GM19467 (cell line): Measurements from ENCODE around the gene JTB.

ENCODE experiments used
- ATAC-seq: cut with Tn5 transposase; IDR thresholded peaks from one replicate; pipeline ENCODE4 v1.9.1; 2021; ENCODE audit warnings: mild to moderate bottlenecking, moderate library complexity; ENCODE audit not compliant: unreplicated experiment

JTB gene

DNA sequence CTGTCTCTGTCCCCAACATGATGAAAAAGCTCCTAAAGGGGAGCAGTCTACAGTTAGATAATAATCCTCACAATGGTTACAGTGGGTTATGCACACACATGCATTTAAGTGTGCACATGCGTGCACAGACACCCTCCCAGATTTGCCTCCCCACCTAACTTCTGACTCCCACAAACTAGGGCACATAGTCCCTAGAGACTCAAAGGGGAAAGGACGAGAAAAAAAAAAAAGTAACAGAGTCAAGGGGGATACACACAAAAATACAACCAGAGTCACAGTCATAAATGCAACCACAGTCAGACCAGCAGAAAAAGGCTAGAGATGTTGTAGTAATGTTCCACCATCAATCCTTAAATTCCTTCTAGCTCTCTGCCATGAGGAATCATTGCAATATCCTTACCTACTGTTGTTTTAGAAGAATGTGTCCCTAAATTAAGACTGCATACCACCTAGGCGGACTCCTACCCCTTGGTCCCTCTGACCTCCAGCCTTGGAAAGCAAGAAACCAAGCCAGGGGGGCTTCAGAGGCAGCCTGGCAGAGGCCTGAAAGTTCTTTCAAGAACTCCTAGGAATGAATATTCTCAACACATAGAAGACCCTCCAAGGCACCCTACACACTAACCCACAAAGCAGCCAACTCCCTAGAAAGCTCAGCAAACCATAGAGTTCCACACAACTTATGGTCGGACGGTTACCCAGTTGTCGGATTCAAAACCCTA is 20.3 kb downstream of the JTB start:
- no peak for ATAC-seq

GRCh38 chr1:153954826-153955225 is 22.6 kb downstream of the JTB start:
- ATAC-seq: no peak

DNA sequence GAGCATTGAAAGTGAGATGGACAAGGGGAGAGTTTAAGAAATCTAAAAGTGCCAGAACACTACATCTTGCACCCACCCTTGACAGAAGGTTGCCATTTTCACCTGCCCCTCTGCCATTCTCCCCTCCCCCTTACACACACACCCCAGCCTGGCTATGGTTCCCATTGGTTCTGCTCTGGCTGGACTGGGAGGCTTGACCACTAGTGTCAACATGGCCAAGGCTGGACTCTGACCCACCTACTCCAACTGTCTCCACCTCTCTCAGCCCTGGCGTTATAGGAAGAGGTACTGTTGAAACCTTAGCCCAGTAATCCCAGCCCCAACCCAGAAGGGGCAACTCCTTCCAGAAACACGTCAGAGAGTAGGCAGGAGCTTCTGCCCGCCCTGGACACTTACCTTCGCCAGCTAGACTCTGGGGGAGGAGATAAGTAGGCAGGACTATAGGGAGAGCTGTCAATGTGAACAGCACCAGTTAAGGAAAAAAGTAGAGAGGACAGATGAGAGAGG is 23.6 kb downstream of the JTB start:
- ATAC-seq: no peak

DNA sequence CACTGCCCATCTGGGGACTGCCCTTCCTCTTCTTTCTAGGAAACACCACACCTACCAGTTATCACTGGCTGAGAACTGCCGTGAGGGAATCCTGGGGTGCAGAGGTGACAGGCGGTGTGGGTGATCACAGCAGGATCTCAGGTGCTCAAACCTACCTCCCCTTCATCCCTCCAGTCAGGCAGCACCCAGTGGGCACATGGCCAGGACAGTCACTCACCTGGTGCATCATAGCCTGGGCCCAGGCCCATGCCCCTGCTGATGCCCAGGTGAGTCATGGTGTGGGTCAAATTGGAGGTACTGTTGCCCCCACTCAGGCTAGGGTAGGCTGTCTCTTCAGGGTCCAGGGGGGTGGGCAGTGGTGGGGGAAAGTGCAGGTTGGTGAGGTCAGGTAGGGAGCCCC is 25.7 kb downstream of the JTB start:
- no peak for ATAC-seq

DNA sequence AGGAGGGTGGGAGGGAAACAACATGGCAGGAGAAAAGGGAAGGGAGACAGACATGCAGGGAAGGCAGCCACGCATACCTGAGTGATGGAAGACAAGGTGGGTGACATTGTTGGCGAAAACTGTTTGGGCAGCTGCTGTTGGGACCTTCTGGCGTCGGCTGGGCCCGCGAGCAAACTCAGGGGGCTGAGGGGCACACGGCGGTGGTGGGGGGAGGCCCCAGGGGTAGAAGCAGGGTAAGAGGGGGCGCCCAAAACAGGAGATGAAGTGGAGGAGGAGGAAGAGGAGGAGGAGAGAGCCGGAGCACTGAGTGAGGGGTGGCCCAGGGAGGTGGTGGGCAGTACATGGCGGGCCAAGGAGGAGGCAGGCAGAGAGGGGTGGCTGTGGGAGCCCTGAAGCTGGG is 26.3 kb downstream of the JTB start:
- no peak for ATAC-seq

DNA sequence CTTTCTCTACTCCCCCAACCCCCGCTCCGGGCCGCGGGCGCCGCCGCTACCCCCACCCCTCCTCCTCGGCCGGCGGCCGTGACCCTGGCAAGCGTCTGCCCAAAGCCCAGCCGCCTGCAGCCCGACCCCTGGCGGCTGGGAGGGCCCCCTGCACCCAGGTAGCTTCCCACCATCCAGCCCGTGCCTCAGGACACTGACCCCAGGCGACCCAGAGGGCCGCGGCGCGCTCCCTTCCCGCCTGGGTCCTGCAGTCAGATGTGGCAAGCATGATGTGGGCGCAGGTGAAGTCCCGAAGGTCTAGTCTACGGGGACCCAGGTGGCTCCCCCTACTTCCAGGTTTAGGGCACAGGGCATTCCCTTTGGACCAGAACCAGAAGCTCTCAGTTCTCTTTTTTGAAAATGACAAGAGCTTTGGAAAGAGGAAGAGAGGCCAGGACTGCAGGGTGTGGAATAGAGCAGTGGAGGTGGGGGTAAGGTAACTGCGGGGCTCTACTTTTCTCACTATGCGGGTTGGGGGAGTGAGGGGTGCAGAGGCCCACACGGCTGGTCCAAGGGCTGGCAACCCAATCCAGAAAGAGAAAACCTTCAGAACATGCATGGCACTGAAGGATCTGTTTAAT is 30.7 kb downstream of the JTB start, which contains the start of gene DENND4B:
Gene DENND4B (minus strand): TSS at position 97 of the 620 bp plus-strand sequence. CDS start 2,344 bp downstream, outside the sequence.
- ATAC-seq: peak; percentile 62

DNA sequence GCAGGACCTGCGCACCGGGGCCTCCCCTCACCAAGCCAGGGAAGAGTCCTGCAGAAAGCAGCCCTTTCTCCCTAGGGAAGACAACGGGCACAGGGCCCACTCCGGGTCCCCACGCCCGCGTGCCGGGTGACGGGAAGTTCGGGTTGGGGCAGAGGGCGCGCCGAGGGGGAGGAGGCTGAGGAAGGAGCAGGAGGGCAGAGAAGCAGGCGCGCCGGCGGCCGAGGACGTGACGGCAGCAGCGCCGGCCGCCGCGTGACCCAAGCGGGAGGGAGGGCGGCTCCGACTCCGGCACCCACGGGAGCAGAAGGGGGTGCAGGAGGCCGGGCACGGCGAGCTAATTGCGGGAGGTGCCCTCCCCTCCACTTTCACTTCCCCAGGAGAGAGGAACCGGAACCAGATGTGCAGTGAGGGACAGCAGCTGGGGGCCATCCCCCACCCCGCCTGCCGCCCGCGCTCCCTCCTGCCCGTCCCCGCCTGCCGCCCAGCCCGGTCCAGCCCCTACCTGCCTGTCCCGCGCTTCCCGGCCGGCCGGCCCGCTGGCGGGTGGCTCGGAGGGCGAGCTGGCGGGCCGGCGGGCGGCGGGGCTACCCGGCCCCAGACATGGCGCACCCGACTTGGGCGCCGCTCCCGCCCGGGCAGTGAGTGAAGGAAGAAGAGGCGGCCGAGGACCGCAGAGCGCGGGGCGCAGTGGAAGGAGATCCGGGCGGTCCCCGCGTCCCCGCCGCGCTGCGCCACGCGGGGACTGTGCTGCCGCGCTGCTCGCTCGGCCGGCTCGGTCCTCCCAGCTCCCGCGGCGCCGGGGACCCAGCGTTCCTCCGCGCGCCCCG is 31.5 kb downstream of the JTB start:
- peak; percentile 53 for ATAC-seq

DNA sequence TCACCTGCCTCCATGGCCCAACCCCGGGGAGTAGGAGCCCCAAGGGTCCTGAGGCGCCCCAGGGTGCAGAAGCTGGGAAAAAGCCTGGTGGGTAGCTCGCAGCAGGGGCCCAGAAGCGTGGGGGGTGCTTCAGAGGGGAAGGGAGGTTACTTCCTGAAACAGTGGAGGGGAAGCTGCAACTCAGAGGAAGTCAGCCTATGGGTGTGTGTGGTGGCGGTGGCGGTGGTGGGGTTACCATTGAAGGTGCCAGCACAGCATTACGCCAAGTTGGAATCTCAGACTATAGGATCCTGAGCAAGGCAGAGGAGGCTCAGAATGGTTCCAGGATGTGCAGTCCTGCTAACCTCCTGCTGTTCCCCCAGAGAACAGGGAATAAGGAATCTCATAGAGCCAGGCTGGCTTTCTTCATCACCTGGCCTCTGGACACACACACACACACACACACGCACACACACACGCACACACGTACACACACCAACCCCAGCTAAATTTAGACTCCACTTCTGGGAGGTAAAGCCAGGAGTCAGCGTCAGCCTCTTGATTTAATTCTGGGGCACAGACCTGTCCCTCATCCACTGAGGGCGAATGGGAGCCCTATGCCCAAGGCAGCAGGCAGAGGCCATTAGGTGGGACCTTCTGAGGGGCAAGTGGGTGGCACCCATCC is 32.2 kb downstream of the JTB start:
- no peak for ATAC-seq

DNA sequence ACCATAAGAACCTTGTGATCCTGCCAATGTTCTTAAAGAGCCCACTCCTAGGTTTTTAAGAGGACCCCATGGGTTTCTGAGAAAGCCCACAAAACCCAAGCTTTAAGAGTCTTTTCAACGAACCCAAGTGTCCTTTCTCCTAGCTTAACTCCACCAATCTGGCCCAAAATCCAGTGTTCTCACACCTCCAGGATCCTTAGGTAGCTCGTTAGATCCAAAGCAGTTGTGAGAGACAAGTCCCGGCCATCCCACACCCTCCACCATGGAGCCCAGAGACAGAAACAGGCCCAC is 32.7 kb downstream of the JTB start:
- ATAC-seq: no peak

DNA sequence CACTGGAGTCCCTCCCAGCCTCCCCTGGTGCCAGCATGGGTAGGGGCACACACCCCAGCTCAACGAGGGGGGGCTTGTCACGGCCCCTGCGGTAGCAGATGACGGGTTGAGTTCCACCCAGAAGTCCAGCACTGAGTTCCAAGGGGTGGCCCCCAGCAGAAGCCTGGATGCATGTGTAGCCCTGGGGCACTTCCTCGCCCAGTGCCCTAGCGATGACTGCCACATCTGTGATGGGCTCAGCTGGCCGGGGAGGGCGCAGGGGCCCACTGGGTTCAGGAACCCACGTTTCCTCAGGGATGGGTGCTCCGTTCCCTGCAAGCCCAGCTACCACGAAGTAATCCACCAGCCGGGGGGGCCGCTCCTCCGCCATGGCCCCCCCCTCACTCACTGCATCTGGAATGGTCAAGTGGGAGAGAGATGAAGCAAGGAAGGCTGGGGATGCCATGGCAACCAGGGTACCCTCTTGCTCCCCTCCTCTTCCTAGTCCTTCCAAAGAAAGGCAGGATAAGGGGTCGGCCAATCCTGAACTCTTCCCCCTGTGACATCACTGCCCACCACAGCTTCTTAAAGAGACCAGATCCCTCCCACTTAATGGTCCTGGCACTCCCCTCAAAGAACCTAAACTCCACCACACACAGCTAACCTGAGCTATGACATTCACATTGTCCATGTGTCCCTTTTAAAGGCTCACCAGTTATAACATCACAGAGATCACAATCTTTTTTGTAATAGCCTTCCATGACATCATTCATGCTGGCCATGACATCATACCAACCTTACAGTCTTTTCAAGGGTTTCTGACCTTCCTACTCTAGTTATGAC is 33.3 kb downstream of the JTB start:
- ATAC-seq: no peak

DNA sequence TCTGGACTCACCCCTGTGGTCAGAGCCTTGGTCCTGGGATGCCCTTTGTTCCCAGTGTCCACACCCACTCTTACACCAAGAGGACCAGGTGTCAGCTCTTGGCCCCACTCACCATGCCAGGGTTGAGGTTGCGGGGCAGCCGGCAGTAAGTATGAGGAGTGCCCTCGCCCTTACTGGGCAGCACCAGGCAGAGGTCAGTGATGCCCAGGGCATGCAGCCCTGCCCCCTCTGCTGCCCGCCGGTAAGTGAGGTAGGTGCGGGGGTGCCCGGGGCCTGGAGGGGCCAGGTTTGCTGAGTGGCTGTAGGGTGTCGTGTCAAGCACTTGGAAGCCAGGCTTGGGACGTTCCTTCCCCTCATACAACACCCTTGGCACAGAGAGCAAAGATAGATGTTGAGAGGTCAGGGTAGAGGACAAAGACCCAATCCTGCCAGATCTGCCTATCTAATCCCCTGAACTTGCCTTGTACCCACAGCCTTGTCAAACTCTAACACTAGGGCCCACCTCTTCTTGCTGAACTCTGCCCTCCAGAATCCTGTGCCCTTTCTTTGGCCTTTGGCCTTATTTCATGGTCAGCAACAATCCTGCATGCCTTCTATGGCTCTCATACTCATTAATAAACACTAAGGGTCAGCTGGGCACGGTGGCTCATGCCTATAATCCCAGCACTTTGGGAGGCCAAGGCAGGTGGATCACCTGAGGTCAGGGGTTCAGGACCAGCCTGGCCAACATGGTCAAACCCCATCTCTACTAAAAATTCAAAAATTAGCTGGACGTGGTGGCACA is 34.5 kb downstream of the JTB start:
- no peak for ATAC-seq

- no peak for ATAC-seq
Observed at GRCh38 chr1:153941826-153942725, 35.4 kb downstream of the JTB start.

GRCh38 chr1:153940756-153941155 is 36.7 kb downstream of the JTB start:
- no peak for ATAC-seq

DNA sequence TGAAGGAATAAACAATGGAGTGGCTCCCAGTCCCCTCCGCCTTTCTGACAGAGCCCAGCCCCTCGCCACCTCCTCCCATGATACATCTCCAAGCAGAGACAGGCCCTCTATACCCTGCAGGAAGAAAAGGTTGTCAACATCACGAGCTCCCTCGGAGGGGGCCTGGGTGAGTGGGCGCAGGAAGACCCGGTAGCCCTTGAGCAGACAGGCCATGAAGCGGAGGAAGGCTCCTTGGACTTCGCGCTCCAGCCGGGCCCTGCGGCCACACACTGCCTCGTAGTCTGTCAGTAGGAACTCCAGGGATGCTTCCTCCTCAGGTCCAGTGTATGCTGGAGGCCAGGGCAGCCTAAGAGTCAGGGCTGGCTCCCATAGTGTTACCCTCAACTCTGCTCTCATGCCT is 38.0 kb downstream of the JTB start:
- no peak for ATAC-seq

DNA sequence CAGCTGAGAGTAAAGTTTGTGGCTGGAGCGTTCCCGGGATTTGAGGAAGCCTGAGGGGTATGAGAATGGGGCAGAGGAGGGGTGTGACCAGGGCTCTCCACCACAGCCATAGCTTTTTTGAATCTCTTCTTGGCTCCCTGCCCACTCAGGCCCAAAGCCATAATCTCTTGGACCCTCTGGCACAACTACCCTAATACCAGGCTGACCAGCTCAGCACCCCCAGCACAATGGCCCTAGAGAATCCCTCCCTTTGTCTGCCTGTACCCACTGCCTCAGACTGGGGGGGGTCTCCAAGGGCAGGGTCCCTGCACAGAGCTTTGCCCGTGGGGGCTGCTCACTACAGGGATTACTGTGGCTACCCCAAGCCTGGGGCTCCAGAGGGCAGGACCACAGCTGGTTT is 38.5 kb downstream of the JTB start:
- ATAC-seq: no peak

DNA sequence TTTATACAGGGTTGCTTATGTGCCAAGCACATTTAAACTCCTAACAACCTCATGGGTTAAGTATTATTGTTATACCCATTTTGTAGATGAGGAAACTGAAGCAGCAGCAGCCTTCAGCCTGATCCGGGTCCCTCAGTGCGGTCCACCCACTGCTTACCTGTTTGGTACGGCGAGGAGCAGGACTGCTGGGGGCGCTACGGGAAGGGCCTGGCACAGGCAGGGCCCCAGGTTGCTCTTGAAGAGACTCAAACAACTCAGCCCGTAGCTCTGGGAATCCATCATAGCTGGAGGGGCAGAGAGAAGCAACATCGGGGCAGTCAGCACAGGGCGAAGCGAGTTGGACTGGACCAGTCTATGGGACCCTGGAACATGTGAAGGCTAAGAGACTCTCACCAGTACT is 40.1 kb downstream of the JTB start:
- no peak for ATAC-seq

GRCh38 chr1:153936011-153936802 is 41.3 kb downstream of the JTB start:
- no peak for ATAC-seq

DNA sequence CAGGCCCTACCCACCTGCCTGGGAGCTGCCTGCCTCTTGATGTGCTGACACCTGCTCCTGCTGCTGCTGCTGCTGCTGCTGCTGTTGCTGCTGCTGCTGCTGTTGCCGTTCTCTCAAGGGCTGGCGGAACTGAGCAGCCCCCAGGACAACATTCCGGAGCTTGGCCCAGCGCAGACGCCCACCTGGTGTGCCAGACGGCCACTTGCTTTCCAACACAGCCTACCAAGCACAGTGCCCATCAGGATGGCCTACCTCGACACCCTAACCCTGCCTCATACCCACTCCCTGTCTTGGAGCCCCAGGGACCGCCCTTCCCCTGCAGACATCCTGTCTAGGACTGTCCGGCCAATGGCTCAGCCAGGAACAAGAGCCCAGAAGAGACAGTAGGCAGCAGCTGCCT is 42.7 kb downstream of the JTB start:
- ATAC-seq: no peak
